Measurements from ENCODE around the gene CHPF2. TPM values are rescaled to one million over a fixed set of nuclear protein-coding genes. Genes with fewer than 3 reads are reported as not detected.

The CHPF2 gene
- total and polyA plus RNA-seq, 2 experiments from 2014 or later, result 4.8 to 26.1 TPM

DNA sequence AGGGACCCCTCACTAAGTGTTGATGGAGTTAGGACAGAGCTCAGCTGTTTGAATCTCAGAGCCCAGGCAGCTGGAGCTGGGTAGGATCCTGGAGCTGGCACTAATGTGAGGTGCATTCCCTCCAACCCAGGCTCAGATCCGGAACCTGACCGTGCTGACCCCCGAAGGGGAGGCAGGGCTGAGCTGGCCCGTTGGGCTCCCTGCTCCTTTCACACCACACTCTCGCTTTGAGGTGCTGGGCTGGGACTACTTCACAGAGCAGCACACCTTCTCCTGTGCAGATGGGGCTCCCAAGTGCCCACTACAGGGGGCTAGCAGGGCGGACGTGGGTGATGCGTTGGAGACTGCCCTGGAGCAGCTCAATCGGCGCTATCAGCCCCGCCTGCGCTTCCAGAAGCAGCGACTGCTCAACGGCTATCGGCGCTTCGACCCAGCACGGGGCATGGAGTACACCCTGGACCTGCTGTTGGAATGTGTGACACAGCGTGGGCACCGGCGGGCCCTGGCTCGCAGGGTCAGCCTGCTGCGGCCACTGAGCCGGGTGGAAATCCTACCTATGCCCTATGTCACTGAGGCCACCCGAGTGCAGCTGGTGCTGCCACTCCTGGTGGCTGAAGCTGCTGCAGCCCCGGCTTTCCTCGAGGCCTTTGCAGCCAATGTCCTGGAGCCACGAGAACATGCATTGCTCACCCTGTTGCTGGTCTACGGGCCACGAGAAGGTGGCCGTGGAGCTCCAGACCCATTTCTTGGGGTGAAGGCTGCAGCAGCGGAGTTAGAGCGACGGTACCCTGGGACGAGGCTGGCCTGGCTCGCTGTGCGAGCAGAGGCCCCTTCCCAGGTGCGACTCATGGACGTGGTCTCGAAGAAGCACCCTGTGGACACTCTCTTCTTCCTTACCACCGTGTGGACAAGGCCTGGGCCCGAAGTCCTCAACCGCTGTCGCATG is 5.2 kb downstream of the CHPF2 start:
- peaks cover 11% of the 10 kb centered on the region for H3K27me3 Mint-ChIP-seq (ENCODE audit: insufficient read depth, low read depth, poor library complexity)
- Histone ChIP-seq H3F3A (replicated peaks; ENCODE audit: low read depth) (no peaks in the 10 kb centered on the region), H3K36me3 (ENCODE audit: insufficient read depth) (no peaks in the 10 kb centered on the region), H3K79me2 (replicated peaks; ENCODE audit: insufficient read depth) (peaks cover 19% of the 10 kb centered on the region), H3K4me2 (no peak overlapping the region), H3K4me1 (ENCODE audit: insufficient read depth) (peaks cover 7% of the 10 kb centered on the region; the same call in 1 of the 2 replicates), H4K20me1 (replicated peaks; ENCODE audit: insufficient read depth) (peaks cover 18% of the 10 kb centered on the region; the same call in 1 of the 2 replicates), H3K27me3 (ENCODE audit: insufficient read depth) (no peaks in the 10 kb centered on the region), H3K9me2 (ENCODE audit: insufficient read depth) (no peaks in the 10 kb centered on the region), H2AFZ (no peak overlapping the region), H3K4me3 (no peak overlapping the region), H3K27ac (ENCODE audit: low read depth) (no peak overlapping the region)
- TF ChIP-seq POLR2AphosphoS5 (IDR thresholded peaks at IDR 0.05; ENCODE audit: low read depth) (no peak), JUNB (IDR thresholded peaks at IDR 0.05; ENCODE audit: unreplicated experiment) (no peak), ZNF114 (CRISPR knock-in tag; IDR thresholded peaks at IDR 0.05) (no peak)
- TF ChIP-seq, protein P1, sequence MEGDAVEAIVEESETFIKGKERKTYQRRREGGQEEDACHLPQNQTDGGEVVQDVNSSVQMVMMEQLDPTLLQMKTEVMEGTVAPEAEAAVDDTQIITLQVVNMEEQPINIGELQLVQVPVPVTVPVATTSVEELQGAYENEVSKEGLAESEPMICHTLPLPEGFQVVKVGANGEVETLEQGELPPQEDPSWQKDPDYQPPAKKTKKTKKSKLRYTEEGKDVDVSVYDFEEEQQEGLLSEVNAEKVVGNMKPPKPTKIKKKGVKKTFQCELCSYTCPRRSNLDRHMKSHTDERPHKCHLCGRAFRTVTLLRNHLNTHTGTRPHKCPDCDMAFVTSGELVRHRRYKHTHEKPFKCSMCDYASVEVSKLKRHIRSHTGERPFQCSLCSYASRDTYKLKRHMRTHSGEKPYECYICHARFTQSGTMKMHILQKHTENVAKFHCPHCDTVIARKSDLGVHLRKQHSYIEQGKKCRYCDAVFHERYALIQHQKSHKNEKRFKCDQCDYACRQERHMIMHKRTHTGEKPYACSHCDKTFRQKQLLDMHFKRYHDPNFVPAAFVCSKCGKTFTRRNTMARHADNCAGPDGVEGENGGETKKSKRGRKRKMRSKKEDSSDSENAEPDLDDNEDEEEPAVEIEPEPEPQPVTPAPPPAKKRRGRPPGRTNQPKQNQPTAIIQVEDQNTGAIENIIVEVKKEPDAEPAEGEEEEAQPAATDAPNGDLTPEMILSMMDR (conservative IDR thresholded peaks at IDR 0.05; ENCODE audit: low read depth in 2 of 2), result 0 out of 4 replicates have a peak, but pooled peaks of 1 of the 2 experiments have one; percentile 2
- ATAC-seq, result no peak
- no peaks in the 10 kb centered on the region for H3K9me3 Mint-ChIP-seq
- H3K36me3 Mint-ChIP-seq (ENCODE audit: low read depth), result peaks cover 17% of the 10 kb centered on the region
- peaks cover 21% of the 10 kb centered on the region for H3K4me1 Mint-ChIP-seq
- DNase-seq (ENCODE audit: low spot score), result no peak
- no peak overlapping the region for H3K4me3 Mint-ChIP-seq
- no peak overlapping the region for H3K27ac Mint-ChIP-seq

GRCh38 chr7:151238190-151238810 is 6.0 kb downstream of the CHPF2 start:
- peaks cover 14% of the 10 kb centered on the region for H3K79me2 ChIP-seq (replicated peaks; ENCODE audit: insufficient read depth)
- H3K36me3 Mint-ChIP-seq (ENCODE audit: low read depth), result peaks cover 17% of the 10 kb centered on the region

More at GRCh38 chr7:151238190-151238810, 6.0 kb downstream of the CHPF2 start:
- Histone ChIP-seq H3K4me1 (ENCODE audit: insufficient read depth) (peaks cover 9% of the 10 kb centered on the region; the same call in 1 of the 2 replicates), H3K27me3 (ENCODE audit: insufficient read depth) (no peaks in the 10 kb centered on the region), H3K27ac (ENCODE audit: low read depth) (no peak overlapping the region), H3K4me3 (no peak overlapping the region), H3K36me3 (ENCODE audit: insufficient read depth) (no peaks in the 10 kb centered on the region), H3K4me2 (no peak overlapping the region), H3F3A (replicated peaks; ENCODE audit: low read depth) (no peaks in the 10 kb centered on the region), H3K9me2 (ENCODE audit: insufficient read depth) (no peaks in the 10 kb centered on the region), H2AFZ (no peak overlapping the region), H4K20me1 (replicated peaks; ENCODE audit: insufficient read depth) (peaks cover 17% of the 10 kb centered on the region; the same call in 1 of the 2 replicates)
- H3K9me3 Mint-ChIP-seq, result no peaks in the 10 kb centered on the region
- ATAC-seq (no peak), DNase-seq (ENCODE audit: low spot score) (no peak)
- no peak overlapping the region for H3K27ac Mint-ChIP-seq
- peaks cover 10% of the 10 kb centered on the region for H3K27me3 Mint-ChIP-seq (ENCODE audit: insufficient read depth, low read depth, poor library complexity)
- no peak overlapping the region for H3K4me3 Mint-ChIP-seq
- TF ChIP-seq NANOG (IDR thresholded peaks at IDR 0.05; ENCODE audit: borderline replicate concordance) (no peak), POLR2AphosphoS5 (IDR thresholded peaks at IDR 0.05; ENCODE audit: low read depth) (no peak), STAT1 (IDR thresholded peaks at IDR 0.05; ENCODE audit: unreplicated experiment) (no peak)
- TF ChIP-seq, protein P2, sequence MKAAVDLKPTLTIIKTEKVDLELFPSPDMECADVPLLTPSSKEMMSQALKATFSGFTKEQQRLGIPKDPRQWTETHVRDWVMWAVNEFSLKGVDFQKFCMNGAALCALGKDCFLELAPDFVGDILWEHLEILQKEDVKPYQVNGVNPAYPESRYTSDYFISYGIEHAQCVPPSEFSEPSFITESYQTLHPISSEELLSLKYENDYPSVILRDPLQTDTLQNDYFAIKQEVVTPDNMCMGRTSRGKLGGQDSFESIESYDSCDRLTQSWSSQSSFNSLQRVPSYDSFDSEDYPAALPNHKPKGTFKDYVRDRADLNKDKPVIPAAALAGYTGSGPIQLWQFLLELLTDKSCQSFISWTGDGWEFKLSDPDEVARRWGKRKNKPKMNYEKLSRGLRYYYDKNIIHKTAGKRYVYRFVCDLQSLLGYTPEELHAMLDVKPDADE (IDR thresholded peaks at IDR 0.05), result no peak
- peaks cover 26% of the 10 kb centered on the region for H3K4me1 Mint-ChIP-seq

Measured in GM23338 (cell line).